NCI-H2196 (cell line): ENCODE results near the gene UBE2D2.

Source experiments
- DNase-seq: peaks from one replicate; lab custom pipeline; 2025; ENCODE audit not compliant: unreplicated experiment; lab: John Stamatoyannopoulos, UW

UBE2D2 gene

DNA sequence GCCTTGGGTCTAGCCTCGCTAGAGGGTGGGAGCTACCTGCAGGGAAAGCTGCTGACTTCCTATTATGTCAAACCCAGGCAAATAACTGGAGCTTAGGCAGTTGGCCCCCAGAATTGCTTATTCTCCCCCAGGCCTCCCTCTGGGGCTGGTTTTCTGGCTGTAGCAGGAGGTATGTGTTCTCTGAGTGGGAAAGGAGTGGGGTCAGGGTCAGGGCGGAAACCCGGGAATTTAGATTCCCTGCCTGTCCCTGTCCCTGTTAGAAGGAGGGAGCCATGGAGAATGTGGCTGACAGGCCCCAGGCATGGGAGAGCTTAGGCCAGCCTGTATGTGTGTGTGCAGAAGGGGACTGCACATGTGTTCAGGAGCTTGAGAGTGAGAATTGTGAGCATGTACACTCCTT is 73.4 kb downstream of the UBE2D2 start:
- DNase-seq = no peak

DNA sequence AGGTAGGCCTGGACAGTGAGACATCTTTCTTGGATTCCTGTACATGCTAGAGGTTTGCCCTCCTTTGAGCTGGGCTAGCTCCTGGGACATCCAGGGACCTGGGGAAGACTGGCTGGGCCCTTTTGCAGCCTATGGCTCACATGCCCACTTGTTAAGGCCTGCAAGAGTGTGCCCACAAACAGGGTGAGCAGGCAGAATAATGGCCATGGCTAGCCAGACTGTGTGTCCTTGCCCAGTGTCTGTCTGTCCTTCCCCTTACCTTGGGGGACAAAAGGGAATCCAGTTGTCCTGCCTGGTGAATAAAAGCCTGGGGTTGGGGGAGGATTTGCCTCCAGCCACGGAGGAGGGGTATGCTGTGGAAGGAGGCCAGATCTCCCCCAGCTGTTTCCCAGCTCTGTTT is 74.1 kb downstream of the UBE2D2 start:
- DNase-seq = no peak

DNA sequence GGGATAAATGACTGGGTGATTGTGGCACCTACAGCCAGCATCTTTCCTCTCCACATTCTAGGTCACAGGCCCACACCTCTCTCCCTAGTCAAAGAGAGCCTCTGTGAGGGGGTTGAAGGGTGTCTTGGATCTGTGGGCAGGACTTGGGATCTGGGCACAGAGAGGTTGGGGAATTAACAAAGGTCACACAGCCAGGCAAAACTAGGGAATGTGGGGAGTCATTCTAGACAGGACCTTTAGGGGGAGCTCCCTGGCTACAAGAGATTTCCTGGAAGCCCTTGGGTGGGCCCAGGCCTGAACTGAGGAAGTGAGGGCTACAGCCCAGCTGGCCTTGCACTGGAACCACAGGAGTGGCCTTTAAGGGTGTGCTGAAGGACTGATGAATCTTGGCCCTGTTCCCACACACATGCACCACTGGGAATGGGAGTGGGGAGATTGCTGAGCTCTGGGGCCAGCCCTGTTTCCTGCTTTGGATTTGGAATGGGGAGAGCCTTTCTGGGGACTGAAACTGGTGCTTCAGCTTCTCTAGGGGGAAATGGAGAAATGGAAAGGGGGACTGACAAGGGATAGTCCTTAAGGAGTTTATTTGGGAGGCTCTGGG is 74.6 kb downstream of the UBE2D2 start:
- DNase-seq = peak; percentile 79

DNA sequence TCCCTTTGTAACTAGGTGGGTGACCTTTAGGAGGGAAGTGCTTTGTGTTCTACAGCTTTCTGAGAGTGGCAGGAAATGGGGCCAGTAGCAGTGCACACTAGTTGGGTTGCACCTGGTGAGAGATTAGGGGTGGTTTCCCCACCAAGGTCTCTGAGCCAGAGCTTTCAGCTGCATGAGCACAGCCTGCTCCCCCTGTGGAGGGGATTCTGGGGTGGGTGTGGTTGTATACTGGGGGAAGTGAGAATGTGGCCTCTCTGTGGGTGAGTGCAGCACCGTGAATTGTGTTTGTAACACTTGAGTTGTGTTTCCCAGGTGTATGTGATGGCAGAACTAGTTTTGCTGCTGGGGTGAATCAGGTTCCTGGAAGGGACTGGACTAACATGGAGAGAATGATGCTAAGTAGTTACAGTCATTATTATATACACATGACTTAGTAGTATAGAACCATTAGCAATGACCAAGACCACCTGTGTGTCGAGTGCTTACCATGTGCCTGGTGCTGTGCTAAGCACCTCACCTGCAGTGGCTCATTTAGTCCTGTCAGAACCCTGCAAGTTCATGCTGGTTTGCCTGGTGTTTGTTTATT is 75.2 kb downstream of the UBE2D2 start:
- peak; percentile 56 for DNase-seq

DNA sequence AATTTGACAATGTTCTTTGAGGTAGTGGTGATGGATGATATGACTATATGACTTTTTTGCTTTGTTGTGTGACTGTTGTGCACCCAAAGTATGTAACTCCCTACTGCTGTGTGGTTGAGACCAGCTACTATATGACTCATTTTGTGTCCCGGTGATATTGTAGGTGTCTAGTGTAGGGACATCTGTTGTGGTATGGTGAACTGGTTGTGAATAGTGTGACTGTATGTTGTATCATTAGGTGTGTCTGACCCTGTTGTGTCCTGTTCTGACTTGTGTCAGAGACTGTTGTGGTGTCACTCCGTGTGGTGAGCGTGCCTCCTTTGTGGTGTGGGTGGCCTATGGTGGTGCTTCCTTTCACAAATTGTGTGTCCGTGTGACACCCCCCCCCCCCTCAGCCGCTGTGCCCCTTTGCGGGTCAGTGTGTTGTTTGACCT is 75.9 kb downstream of the UBE2D2 start:
- DNase-seq = no peak

DNA sequence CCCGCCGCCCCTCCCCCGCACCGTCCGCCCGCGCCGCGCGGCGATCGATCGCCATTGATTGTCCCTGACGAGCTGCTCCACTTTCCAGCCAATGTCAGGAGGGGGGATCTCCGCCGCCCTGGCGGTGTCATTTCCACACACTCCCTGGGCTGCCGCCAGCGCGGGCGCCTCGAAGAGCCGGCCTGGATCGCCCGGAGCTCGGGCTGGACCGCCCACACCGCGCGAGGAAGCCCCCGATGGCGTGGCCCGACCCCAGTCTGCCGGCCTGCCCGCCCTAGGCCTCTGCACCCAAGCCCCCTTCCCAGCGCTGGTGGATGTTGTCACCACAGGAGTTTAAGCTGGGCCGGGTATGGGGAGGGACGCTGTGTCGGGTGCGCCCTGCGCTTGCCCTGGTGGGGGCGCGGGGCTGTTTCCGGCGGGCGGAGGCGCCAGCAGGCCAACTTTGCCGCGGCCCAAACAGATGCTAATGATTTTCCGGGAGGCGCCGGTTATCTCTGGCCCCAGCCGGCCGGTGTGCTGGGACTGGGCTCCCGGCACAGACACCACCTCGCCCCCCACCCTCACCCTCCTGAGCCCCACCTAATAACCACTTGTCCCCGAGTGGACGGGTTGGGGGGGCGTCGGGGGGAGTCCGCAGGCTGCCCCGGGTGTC is 76.4 kb downstream of the UBE2D2 start:
- peak; percentile 87 for DNase-seq

DNA sequence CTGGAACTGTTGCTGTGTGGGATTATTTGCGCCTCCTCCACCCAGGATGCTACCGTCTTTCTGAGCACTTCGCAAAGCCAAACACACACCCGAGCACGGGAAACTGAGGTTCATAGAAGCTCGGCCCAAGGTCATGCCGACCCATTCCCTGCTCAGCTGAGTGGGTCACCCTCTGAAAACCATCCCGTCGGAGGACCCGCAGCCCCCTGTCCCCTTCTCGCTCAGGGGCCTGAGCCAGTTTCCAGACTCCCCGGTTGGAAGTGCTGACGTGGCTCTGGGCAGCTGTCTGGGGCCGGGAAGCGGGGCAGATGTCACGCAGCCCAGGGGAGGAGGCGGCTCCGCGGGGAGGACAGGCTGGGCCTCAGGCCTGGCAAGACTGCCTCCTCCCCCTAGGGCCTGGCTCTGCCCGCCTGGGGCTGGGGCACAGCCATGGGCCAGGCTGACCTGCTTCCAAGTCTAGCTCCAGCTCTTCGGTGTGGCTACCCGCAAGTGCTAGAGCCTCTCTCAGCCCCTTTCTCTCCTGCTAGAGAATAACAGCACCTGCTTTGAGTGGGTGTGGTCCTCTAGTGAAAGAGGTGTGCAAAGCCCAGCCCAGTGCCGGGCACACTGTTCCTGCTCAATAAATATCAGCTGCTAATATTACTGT is 77.1 kb downstream of the UBE2D2 start:
- DNase-seq = peak; percentile 88

DNA sequence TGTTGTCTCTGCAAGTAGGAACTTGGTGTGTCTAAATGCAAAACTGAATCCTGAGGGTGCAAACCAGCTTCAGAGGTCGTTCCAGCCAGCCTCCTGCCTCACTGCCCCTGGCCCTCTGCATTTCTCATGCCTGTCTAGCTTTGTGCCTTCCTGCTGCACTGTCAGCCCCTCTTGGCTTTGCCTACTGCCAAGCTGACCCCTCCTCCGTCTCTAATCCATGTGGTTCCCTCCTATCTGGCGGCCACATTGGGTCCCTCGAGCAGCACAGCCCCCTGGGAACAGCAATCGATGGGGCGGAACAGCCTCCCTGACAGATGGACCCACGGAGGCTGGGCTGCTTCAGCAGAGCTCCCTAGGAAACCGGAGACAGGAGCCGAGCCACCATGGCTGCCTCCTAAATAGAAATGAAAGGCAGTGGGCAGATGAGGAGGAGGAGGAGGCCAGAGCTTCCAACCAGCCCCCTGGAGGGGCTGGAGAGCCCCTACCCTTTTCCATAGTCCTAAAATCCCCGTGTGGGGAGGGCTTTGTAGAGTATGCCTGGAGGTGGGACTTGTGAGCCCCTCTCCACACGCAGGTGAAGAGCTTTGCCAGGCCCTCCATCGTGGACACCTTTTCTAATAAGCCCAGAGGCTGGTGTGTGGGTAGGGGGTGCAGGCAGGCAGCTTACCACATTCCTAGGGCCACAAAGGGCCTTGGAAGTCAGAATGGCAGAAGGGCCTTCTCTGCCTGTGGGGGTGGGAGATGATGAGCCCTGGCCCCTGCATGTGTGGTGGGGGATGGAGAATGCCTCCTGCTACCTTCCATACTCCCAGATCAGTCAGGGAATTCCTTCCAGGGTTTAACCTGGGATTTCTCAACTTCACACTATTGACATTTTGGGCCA is 77.8 kb downstream of the UBE2D2 start:
- DNase-seq = no peak

DNA sequence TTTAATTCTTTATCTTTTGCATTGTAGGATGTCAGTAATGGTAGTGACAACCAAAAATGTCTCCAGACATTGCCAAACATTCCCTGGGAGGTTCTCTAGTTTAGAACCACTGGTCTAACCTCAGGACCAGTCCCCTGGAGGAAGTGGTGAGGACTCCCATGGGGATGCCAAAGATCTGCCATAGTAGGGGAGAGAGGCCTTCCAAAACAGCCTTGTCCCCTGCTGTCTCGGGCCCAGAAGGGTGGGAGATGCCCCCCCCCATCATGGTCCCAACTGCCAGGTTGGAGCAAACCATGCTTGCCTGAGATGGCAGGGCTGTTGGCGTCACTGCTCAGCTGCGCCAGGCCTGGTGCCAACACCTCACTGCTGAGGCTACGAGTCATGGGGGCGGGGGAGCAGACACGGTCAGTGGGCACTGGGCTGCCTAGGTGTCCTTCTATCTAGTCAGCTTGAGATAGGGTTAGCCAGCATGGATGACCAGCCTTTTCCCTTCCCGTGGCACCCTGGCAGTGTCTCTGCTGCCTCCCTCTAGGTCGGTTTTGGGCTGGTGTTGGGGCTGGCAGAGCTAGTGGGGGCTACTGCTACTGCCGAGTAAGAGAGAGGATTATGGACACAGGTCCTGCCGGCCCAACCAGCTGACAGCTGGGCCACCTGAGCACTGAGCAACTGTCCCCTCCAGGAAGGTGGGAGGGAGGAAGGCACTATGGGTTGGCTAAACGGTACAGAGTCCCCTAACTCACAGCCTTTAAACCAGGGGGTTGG is 78.7 kb downstream of the UBE2D2 start:
- peak; percentile 41 for DNase-seq

DNA sequence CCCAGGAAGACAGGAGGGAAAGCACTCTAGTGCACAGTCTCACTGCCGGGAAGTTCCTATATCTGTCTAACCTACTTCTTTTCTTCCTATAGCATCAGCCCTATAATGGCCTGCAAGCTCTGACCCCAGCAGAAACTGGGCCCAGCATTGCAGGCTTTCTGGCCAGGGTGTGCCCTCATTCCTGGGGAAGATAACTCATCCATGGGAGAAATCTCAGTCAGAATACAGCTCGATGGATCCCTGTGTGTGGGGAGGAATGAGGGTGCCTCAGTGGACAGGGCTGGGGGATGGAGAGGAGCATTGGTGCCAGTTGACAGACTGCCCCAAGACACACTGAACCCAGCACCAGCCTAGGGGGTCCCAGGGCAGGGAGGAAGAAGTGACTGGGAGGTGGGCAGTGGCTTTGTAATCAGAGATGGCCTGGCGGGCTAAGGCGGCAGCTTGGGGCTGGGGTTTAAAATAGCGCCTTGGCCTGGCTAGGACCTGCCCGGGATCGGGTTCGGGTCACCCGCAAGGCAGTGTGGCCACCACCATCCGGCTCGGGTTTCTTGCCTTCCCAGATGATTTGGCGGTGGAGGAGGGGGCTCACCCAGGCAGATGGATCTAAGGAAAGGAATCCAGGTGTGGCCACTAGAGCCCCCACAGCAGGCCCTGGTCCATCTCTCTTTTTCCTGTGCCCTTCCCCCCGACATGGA is 79.4 kb downstream of the UBE2D2 start:
- DNase-seq = no peak

DNA sequence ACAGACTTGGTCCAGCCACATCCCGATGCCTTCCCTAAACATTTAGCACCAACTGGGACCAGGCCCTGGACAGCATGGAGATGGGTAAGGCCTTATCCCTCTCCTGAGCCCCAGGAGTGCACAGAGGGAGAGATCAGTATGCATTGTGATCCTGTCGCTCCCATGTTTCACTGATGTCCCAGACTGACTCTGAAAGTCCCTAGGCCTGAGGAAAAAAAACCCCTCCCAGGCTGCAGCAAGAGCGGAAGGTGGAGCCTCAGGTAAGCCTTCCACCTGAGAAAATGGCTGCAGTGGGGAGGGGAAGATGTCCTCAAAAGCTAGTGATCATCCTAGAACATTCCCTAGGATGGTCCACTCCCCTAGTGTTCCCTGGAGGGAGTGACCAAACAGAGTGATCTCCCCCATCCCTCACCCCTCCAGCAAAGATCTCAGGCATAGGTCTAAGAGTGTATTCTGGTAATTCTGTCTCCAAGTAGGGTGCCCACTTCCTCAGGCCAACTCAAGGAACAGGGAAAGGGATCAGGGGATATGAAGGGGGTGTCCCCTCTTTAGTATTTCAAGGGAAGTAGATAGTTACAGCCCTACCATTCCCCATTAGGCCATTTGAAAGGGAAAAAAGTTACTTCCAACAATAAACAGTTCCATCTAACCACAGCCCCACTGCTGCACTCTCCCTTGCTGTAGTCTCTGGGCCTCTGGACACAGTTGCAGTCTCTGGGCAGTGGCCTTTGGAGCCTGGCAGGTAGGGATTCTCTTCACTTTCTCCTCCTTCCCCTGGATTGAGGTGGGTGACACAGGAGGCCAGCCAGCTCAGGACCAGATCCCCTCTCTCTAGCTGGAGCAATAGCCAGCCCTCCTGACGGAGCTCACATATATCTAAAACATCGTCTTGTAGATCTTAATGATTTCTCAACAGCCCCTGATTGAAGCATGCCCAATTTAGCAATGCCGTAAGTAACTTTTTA is 80.3 kb downstream of the UBE2D2 start:
- no peak for DNase-seq

DNA sequence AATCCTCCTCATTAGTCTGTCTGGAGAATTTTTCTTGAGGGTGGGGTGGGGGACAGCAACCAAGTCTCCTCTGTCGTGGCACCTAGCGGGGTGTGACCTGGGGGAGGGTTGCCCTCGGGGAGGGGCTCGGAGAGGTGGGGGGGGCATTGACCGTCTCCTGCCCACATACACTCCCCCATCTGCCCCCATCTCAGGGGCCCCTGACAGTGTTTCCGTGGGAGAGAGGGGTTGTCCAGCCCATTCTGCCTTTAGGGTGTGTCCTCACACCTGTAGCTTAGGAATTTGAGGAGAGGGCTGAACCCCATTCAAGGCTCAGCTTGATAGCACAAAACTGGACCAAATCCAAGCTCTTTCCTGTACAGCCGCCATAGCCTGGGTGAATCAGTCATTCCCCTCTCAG is 81.1 kb downstream of the UBE2D2 start:
- DNase-seq = no peak

DNA sequence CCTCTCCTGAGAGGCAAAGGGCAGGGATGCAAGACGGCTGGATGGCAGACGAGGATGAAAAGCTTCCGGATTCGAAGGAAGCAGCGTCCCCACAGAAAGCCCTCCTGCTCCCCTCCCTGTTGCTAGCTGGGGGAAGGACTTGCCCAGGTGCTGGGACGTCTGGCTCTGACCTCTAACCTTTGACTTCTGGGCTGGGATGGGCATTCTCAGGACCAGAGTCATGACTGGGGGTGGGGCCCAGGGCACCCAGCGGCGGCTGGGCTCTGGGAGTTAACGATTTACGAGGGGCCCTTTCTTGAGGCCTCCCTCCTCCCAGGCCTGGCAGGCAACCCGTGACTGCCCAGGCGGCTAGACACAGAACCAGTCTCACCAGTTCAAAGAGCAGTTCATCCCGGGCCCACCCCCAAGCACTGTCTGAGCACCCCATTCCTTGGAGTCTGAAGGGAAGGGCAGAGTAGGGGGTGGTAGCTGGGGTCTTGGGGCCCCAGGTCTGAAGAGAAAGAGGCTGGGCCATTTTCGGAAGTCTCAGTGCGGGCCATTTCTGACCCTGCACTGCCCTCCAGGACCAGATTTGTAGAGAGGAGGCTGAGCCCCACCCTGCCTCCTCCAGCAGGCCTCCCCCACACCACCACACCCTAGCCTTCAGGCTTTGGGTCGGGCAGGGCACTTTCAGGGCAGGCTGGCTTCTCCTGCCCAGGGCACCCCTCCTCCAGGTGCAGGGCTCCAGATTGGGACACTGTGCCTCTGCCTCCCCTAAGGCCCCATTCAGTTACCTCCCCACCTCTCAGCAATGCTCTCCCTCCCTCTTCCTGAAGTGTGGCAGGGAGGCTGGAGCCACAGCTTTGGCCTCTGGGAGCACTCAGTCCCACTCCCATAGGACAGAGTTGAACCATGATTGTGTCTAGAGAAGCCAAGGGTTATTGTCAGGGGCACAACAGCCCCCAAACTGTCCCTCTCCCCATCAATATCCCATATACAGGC is 82.0 kb downstream of the UBE2D2 start:
- no peak for DNase-seq

DNA sequence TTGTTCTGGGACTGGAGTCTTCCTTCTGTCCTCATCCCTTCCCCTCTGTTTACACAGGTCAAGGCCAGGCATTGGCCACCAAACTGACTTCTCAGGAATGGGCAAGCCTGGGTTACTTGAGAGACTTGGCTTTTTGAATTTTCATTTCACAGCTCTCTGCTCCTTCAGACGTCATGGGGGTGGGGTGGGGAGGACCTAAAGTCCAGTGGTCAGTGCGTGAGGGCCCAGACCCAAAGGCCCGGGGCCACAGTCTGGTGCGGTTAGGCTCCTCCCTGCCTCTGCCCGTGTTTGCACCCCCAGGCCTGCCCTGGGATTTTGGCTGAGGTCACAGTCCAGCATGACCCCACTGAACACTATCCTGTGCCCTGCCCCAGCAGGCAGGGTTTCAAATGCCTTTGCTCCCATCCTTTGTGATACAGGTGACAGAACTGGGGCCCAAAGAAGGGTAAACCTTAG is 82.9 kb downstream of the UBE2D2 start:
- no peak for DNase-seq

DNA sequence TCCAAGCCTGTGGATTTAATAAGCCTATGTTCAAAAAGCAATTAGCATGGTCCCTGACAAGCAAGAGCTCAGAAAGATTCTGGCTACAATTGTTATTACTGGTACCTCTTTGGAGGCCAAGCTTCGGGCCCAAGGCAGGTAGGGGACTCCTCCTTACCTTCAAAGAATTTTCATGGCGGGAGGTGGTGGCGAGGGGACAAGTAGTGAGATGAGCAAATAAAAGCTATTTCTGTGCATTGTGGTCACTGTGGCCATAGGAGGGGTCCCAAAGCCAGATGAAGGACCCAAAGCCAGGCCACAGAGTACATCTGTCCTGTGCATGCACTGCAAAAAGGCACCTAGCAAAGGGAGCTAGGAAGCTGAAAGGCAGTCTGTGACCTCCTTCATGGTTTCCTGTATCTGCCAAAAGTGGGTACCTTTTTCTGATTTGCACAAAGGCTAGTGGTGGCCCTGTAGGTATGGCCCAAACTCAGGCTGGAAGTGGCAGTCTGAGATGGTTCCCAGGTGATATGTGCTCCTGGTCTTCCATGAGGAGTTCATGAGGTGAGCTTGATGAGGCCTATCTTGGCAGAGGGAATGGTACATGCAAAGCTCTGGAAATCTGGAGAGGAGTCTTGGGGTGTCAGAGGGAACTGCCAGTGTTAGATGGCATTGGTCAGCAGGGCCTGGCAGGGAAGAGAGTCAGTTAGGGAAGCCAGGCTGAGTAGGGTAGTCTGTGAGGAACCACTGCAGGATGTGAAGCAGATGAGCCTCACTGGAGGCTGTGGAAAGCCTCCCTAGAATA is 83.7 kb downstream of the UBE2D2 start:
- DNase-seq = no peak

DNA sequence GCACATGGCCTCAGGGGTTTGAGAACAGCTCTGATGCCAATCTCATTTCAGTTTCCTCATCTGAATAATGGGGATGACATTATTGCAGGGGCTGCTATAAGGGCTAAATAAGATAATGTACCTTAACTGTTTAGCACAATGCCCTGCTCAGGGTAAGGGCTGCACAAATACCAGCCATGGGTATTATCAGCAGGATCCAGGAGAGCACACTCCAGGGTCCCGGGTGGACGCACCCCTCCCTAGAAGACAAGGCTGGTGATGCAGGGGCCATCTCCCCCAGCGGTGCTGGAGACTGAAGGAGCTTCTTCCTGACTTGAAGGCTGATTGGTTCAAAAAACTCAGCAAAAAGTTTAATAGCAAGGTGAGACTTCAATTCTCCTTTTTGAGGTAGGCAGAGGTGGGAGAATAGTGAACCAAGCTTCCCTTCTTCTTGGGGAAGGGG is 84.3 kb downstream of the UBE2D2 start:
- no peak for DNase-seq

DNA sequence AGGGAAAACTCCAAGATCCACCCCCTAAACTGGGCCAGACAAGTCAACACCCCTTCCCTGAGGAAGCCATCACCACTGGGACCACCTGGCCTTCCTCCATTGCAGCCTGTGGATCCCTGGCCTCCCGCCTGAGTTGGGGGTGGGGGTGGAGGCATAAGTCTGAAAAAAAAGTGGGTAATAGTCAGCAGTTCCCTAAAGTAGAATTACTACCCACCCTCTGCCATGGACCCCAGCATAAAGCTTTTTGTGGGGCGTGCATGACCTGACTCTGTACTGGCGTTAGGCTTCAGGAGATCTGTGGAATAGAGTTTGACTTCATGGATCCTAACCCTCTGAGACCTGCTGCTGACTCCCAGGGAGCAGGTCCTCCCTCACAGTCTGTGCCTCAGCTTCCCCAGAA is 85.0 kb downstream of the UBE2D2 start:
- no peak for DNase-seq
